GM18907 (cell line): Measurements from ENCODE around the gene PDZK1IP1.
"Not testable (repeated sequence)": the region's sequence is repeated elsewhere in the genome, so short reads cannot be mapped to it uniquely, and the experiment has no call there.

ENCODE experiments used
- ATAC-seq: cut with Tn5 transposase; IDR thresholded peaks from one replicate; pipeline ENCODE4 v1.9.1; 2021; ENCODE audit warnings: mild to moderate bottlenecking, moderate library complexity; ENCODE audit not compliant: unreplicated experiment

Gene PDZK1IP1

GRCh38 chr1:47223921-47224675 lies 34.3 kb upstream of the PDZK1IP1 start:
- no peak for ATAC-seq

GRCh38 chr1:47223174-47223920 lies 33.5 kb upstream of the PDZK1IP1 start:
- ATAC-seq = no peak

- ATAC-seq = no peak
Observed at GRCh38 chr1:47222476-47222875, 32.6 kb upstream of the PDZK1IP1 start.

GRCh38 chr1:47219590-47220220 lies 29.9 kb upstream of the PDZK1IP1 start:
- no peak for ATAC-seq

GRCh38 chr1:47219001-47219400 lies 29.2 kb upstream of the PDZK1IP1 start:
- ATAC-seq = no peak

- ATAC-seq = no peak
Observed at GRCh38 chr1:47216278-47217059, 26.6 kb upstream of the PDZK1IP1 start.

GRCh38 chr1:47215713-47216112 lies 25.9 kb upstream of the PDZK1IP1 start:
- ATAC-seq = no peak

GRCh38 chr1:47214549-47214948 lies 24.7 kb upstream of the PDZK1IP1 start:
- no peak for ATAC-seq

GRCh38 chr1:47213230-47213963 lies 23.6 kb upstream of the PDZK1IP1 start:
- ATAC-seq = no peak

GRCh38 chr1:47212636-47213229 lies 22.9 kb upstream of the PDZK1IP1 start:
- ATAC-seq = no peak

- ATAC-seq = no peak
Observed at GRCh38 chr1:47211796-47212269, 22.0 kb upstream of the PDZK1IP1 start.

GRCh38 chr1:47210666-47211065 lies 20.8 kb upstream of the PDZK1IP1 start:
- ATAC-seq = no peak

GRCh38 chr1:47209725-47210325 lies 20.0 kb upstream of the PDZK1IP1 start:
- no peak for ATAC-seq

- ATAC-seq = no peak
Observed at GRCh38 chr1:47209091-47209490, 19.3 kb upstream of the PDZK1IP1 start.

GRCh38 chr1:47208374-47208850 lies 18.6 kb upstream of the PDZK1IP1 start:
- ATAC-seq = no peak

- no peak for ATAC-seq
Observed at GRCh38 chr1:47207803-47208373, 18.1 kb upstream of the PDZK1IP1 start.

- no peak for ATAC-seq
Observed at GRCh38 chr1:47205918-47206317, 16.1 kb upstream of the PDZK1IP1 start.

GRCh38 chr1:47203504-47203903 lies 13.7 kb upstream of the PDZK1IP1 start:
- not testable (repeated sequence) for ATAC-seq

GRCh38 chr1:47201179-47201578 lies 11.3 kb upstream of the PDZK1IP1 start:
- ATAC-seq = no peak
